GM19035 (cell line): ENCODE measurements around the gene TTLL10.

Experiments used
- ATAC-seq: cut with Tn5 transposase; IDR thresholded peaks from one replicate; pipeline ENCODE4 v1.9.1; 2021; ENCODE audit not compliant: unreplicated experiment

Gene TTLL10

DNA sequence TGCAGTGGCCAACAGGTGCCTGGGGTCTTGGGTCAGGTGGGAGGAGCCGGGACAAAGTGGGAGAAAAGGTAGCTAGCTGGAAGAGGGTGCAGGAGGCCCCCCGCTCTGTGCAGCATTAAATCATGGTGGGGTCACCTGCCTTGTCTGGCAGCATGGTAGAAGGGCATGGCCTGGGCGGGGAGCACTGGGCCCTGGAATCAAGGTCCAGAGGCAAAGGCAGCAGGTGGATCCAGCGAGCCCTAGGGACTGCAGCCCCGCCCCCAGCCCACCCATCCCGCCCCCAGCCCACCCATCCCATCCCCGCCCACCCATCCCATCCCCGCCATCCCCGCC is 16.7 kb upstream of the TTLL10 start:
- ATAC-seq = no peak

DNA sequence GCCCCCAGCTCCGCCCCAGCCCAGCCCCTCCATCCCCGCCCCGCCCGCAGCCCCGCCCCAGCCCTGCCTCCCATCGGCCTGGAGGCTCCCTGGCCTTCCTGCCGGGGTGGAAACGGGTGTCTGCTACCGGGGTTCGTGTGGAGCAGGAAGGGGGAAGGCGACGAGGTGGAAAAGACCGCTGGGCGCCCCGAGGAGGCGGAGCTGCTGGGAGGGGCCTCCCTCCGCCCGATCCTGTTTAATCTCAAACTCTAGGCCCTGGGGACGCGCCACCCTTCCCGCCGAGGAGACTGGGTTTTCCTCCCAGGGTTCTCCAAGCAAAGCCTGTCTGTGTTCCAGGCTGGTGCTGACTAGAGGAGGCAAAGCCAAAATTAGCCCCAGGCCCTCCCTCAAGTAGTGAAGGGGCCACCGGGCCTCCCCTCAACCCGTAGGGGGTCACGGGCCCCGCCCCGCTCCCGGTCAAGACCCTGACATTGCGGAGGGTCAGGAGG is 16.2 kb upstream of the TTLL10 start:
- no peak for ATAC-seq

DNA sequence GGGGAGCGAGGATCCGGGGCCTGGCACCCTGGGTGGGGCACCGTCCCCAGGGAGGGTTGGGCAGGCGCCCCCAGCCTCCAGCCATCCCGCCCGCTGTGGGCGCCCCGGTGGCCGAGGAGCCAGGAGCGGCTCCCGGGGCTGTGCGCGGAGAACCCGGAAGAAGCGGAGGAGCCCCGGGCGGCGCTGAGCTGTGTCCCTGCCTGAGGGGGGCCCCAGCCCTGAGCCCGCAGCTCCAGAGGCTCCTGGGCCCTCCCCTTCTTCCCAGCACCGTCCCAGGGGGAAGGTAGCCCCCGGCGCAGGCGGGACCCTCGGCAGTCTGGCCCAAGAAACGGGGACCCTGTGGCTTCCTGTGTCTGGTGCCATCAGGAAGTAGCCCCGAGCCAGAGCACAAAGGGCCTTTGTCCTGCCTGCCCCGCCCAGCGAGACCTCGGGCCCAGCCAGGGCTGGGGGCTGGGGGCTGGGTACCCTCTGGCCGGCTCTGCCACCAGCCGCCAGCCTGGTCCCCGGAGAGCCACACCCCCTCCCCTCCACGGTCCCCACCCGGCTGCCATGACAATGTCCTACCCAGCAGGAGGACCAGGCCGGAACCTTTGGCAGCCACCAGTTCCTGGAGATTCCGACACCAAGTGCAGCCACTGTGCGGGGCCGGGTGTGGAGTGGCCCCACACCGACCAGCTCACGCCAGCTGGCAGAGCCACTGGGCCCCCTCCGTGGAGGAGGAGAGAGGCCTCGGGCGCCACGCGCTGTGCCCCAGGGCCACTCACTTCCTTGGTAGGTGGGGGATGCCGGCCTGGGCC is 15.6 kb upstream of the TTLL10 start:
- no peak for ATAC-seq

DNA sequence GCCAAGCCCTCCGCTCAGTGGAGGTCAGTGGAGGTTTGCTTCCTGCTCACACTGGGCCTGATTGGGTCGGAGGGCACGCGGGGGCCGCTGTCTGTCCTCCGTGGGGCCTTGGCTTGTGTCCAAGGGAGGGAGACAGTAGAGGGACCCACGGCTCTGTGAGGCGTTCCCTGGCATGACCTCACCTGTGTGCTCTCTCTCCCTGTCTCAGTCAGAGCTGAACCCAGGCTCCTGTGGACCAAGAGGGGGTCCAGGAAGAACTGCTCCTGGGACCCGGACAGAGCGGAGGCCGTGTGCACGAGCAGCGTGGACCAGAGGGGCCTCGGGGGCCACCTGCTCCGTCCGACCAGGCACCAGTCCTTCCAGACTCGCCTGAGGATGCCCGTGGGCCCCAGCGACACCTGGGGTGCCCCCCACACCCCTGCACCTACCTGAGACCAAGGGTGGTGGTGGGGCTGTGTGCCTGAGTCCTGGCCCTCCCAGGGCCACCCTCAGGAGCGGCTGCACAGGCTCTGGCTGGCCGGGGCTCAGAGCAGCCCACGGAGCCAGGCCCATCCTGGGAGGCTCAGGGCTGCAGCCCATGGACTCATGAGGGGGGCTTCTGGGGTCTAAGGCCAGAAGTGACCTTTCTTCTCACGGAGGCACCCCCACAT is 13.3 kb upstream of the TTLL10 start:
- no peak for ATAC-seq

DNA sequence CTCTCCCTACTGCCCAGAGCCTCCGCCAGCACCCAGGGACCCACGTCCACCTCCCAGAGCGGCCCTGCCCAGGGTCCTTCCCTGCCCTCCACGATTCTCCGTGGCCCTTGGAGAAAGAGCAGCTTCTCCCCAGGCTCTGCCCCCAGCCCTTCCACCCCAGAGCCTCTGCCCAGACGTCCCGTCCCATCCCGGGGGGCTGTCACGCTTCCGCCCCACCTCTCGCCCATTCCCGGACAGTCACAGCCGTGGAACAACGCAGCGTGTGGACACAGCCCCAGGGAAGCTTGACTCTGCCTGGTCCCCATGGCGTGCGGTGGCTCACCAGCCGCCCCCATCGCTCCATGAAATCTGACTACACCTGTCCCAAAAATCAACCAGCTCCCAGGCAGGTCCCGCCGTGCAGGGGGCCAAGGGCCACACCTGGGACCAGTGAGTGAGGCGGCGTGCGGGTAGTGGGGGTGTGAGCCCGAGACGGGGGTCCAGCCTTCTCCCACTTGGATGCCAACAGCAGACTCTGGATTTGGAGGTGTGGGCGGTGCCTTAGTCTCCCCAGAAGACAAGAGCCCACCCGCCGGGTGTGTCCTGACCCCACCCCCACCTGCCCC is 12.5 kb upstream of the TTLL10 start:
- ATAC-seq = no peak

DNA sequence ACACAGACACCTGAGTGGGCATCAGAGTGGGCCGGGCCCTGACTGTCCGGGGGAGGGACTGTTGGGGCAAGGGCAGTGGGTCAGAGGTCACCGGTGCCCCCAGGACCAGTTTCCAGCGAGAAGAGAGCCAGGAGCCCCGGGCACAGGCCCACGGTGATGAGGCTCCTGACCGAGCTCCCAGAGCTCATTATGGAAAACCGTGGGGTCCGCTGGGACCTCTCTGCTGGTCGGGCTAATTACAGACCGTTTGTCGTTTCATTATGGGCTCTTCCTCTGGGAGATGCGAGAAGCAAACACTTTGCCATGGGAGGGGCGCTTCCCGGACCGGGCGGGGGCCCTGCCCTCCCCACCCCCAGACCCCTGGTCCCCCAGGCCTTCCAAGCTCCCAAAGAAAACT is 12.0 kb upstream of the TTLL10 start:
- ATAC-seq = no peak

DNA sequence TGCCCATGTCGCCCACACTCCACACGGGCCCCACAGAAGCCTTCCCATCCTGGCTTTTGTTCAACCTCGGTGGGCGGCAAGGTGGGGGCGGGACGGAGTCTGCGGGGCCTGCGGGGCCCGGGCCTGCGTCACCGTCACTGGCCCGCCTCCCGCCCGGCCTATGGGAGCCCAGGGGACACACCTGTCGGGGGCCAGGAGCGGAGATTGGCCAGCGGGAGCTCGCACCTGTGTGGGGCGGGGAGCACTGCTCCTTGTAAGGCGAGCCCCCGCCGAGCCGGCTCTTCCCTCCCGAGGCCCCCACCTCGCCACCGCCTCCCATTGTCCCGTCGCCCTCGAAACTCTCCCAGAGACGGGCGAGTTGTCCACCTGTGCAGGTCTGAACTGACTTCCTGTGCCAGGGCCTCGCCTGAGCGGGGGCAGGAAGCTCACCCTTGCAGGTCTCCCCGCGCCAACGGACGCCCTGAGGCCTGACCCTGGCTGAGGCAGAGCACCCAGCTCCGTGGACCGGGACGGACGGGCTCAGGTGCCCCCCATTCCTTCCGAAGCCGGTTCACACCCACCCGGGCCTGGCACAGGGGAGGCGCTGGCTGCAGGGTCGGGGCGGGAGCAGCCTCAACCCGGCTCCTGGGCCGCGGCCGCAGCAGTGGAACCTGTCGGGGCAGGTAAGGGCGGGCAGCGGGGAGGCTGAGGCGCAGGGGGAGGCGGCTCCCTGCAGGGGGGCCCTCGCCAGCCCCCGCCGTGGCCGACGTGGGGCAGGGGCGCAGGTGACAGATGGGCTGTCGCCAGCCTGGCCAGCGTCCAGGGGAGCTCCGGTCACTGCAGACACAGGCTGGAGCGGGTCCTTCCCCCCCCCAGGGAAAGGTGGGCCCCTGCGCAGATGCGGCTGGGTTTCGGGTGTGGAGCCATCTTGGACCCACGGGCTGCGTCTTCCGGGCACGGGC is 10.8 kb upstream of the TTLL10 start:
- no peak for ATAC-seq

DNA sequence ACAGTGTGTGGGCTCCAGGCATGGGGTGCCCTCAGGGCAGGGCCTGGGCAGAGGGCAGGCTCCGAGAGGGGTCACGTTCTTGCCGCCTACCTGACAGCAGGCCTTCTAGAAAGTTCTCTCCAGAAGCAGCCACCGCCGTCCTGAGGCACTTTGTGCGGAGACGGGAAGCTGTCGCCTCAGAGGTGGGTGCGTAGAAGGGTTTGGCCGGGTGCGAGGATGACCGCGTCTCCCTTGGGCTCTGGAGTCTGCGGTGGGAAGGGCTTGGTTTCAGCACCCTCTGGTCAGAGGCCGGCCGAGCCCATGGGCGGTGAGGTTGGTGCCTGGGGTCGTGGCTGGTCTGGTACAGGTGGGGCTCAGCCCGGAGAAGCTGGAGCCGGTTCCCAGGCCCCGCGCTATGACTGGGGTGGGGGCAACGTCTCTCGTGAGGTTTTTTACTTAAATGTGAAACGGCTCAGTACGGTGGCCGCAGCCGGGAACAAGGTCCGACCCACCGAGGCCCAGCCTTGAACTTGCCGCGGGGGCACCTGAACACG is 10.1 kb upstream of the TTLL10 start:
- no peak for ATAC-seq

DNA sequence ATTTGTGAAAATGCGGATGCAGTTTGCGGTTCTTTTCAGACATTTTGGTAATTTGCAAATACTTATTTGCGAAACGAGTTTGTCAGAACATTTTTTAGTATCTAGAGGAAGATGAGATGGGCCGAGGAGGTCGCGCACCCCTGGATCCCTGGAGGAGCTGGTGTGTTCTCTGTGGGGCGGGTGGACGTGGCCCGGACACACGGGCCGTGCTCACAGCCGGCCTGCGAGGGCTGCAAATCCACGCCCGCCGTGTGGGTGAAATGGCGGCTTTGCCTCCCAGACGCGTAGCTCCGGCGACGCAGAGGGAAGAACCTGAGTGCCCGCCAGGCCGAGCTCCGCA is 9.3 kb upstream of the TTLL10 start:
- ATAC-seq = no peak

DNA sequence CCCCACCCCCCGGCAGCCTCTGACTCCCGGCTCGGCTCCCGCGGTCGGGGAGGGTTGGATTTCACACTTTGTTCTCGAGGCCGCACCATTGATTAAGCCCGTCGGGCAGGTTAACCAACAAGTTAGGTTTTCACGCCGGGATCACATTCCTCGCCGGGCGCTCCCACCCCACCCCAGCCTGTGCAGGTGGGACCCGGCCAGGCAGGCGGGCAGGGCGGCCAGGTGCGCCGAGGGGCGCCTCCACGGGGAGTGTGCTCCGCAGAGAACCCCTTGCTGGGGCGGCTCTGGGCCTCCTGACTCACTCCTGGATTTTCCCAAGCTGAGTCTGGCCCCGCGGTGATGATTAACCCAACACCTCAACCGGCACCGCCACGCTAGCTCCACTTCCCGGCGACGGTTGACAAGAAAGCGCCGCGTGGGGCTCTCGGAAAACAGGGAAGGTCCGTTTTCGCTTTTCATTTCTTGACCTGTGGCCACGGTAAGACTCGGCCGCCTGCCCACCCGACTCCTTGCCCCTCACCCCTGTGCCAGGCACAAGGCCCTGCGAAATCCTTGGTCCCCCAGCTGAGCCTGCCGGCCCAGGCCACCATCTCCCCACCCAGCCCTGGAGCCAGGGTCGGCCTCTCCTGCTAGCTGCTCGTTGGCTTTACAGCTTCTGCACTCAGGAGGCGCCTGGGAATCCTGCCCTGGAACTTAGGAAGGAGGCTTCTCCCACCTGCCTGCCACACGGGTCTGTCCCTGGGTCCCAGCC is 8.8 kb upstream of the TTLL10 start:
- no peak for ATAC-seq

DNA sequence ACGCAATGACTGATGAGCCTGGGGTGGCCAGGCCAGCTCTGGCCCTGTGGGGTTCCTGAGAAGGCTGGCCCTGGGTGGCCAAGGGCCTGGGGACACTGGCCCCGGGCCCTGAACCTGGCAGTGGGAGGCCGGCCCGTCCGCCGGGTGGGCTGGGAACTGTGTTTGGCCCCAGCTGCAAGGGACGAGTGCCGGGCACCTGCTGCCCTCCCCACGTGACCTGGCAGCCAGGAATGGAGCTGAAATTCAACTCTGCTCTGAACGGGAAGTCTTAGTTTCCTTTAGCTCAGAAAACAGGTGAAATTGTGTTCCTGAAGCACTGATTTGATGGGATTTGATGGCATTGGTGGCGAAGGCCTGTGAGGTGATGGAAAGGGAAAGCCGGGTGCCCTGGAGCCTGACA is 8.2 kb upstream of the TTLL10 start:
- no peak for ATAC-seq

DNA sequence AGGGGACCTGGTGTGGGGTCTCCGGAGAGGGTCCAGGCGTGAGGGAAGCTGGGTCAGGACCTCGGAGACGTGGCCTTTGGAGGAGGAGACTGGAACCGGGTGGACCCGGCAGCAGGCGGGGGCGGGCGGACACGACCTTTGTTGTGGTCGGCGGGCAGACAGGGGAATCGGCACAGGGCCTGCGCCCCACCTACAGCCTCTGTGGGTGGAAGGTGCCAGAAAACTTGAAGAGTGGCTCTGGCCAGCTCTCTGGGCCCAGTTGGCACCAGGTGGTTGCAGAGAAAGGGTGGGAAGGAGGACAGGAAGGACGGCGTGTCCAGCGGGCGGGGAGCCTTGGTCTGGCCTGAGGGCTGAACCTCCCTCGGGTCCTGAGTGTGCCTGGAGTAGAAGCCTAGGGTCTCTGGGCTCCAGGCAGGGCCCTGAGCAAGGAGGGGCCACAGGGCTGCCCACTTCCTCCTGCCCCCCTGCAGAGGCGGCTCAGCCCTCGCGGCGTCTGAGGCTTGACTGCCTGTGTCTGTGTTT is 7.7 kb upstream of the TTLL10 start:
- ATAC-seq = no peak

DNA sequence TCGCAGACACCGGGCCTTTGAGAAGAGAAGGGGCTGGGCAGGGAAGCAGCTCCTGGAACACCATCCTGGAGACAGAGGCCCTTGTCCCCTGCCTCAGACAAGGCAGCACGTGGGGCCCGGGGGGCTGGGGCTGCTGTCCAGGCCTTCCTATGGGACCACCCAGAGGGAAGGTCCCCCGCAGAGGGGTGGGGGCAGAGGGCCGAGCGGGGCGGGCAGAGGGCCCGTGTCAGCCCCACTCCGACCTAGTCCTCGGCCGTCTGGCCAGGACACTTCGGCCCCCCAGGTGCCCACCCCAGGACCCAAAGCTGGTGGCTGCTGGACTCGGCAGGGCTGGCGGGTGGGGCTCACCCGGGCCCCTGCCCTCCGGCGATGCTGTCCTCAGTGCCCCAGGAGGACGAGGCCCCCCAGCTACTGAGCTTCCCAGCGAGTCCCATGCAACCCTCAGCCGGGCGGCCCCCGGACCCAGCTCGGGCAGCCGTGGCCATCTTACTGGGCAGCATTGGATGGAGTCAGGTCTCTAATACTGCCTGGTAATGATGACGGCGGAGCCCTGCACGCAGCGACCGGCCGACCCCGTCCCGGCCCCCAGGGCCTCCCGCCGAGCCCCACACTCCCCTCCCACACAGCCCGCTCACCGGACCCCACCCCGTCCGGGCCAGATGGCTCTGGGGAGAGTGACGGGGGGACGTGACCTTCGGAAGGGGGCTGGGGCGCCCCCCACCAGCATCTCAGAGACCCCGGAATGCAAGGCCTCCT is 6.9 kb upstream of the TTLL10 start:
- ATAC-seq = no peak

DNA sequence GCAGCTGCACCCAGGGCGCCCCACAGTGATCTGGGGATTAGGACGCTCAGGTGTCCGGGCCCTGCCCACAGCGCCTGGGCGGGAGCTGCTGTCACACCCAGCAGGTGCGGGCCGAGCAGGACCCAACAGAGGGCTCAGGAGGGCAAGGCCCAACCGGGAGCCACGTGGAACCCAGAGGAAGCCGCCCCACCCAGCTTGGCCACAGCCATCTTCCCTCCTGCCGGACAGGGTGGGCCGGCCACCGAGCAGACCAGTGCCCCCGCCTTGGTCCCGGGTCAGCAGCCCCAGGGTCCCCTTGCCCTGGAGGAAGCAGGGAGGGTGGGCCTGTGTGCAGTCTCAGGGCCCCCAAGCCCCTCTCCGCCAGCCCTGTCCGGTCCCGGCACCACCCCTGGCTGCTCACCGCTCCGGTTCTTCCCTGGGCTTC is 6.3 kb upstream of the TTLL10 start:
- ATAC-seq = no peak

DNA sequence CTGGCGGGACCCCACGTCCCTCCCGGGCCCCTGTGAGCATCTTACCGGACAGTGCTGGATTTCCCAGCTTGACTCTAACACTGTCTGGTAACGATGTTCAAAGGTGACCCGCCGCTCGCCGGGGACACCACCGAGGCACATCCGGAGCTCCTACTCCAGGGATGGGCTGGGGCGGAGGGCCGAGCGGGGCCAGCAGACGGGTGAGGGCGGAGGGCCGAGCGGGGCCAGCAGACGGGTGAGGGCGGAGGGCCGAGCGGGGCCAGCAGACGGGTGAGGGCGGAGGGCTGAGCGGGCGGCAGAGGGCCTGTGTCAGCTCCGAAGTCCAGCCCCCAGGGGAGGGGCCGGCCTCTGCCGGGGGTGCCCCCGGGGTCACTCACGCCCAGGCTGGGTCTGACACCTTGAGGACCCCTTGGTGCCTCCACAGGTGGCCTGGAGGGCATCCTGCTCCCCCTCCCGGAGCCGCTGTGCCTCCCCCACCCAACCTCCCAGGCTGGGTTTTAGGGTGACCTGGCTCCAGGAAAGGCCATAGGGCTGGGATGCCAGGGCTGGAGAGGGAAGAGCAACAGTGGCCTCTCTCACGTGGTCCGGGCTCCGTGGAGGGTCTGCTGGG is 5.7 kb upstream of the TTLL10 start:
- ATAC-seq = no peak

DNA sequence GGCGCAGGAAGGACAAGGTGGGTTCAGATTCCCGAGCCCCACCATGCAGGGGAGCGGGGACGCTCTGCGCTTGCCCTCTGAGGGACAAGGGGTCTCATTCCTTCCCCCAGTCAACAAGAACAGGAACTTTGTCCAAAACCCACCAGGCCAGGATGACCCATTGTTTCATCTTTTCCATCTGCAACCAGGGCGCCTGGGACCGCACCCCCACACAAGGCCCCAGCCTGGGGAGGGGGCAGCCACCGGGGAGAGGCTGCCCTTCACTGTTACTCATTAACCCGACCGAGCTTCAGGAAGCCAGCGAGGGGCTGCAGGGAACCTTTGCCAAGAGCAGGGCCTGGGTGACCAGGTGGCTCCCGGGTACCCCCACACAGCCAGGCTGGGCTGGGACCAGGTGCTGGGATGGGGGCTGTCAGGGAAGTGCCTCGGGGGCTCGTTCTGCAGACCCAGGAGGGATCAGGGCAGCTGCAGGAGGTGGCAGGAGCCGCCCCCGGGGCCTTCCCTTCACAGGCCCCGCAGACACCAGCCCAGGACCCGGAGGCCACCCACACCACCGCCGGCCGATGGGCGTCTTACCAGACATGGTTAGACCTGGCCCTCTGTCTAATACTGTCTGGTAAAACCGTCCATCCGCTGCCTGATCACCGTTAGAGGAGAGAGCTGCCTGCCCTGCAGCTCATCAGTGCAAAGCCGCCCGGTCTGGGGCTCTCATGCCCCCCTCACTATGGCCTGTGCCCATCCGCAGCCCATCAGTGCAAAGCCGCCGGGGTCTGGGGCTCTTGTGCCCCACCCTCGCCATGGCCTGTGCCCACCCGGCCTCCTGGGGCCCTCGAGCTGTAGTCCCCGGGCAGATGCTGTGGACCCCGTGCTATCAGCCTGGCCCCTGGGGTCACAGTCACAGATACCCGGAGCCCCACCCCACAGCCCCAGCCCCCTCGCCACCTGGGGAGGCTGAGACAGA is 4.9 kb upstream of the TTLL10 start:
- ATAC-seq = no peak

DNA sequence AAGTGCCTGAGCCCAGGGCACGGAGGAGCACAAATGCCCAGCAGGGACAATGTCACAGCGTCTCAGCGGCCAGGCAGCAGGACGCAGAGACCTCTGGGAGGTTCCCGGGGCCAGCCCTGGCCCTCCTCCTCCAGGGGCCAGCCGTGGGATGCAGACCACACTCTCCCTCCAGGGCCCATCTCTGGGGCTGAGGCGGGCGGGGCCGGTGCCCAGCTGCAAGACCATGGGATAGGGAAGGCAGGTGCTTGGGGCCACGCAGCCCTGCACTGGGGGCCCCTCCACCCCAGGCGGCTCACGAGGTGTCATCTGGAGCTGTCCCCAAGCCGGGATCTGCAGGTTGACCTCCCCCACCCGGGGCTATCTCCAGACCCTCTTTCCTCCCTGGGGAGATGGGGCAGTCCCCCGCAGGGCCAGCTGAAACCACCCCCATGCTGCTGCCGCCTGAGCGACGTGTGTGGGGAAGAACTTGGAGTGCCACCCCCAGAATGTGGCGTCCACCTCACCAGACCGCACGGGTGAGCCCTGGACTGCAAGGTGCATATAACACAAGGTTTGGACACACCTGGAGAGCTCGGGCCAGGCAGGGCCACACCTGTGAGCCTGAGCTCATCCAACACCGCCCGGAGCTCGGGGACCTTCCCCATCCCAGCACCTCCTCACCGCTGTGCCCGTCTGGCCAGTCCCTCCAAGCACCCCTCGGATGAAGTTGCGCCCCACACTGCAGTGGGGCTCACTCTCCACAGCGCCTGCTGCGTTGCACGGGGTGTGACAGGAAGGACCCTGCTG is 4.1 kb upstream of the TTLL10 start:
- ATAC-seq = no peak
